Adrenal gland (tissue), 12 donors: ENCODE measurements around the gene UBA52. TPM values are rescaled to one million over a fixed set of nuclear protein-coding genes. Genes with fewer than 3 reads are reported as not detected.

Experiments used
- DNase-seq, 7 donors: peaks; one replicate each; pipeline ENCODE4 v3.0.0-alpha.2; 2019 to 2020
- H3K27ac ChIP-seq, 5 donors: fragments of 200-600 bp; sonication (generic) in 4 of 5; 1 replicate in 3 of 5; 2 replicates in 2 of 5; pipeline versions ENCODE4 v1.5.1 to v1.8.0; 2016 to 2020; ENCODE audit warnings: mild to moderate bottlenecking in 1 of 5
- H3K27me3 ChIP-seq: fragments of 200-600 bp; 2 replicates; pipeline ENCODE4 v1.8.0; 2021
- H3K36me3 ChIP-seq, 2 donors: fragments of 200-600 bp; replicated peaks in 1 of 2; 1 replicate in 1 of 2; 2 replicates in 1 of 2; pipeline versions ENCODE4 v1.5.1 to v1.8.0; 2018 to 2022
- H3K4me1 ChIP-seq, 2 donors: fragments of 200-600 bp; replicated peaks in 1 of 2; 1 replicate in 1 of 2; 2 replicates in 1 of 2; pipeline versions ENCODE4 v1.5.1 to v1.8.0; 2018 to 2021
- H3K4me3 ChIP-seq, 4 donors: fragments of 200-600 bp; sonication (generic) in 3 of 4; one replicate each; pipeline ENCODE4 v1.5.1; 2016 to 2018
- H3K9me3 ChIP-seq, 3 donors: fragments of 200-600 bp; sonication (generic) in 1 of 3; replicated peaks in 1 of 3; 1 replicate in 2 of 3; 2 replicates in 1 of 3; pipeline versions ENCODE4 v1.5.1 to v1.8.0; 2016 to 2021
- CTCF ChIP-seq, 6 experiments: fragments of 450-650 bp in 4 of 6; fragments of 200-600 bp in 2 of 6; sonication (generic) in 1 of 6; IDR thresholded peaks; 1 replicate in 5 of 6; 2 replicates in 1 of 6; pipeline versions ENCODE4 v1.5.1 to v1.8.0; 2016 to 2021; ENCODE audit warnings: antibody characterized with exemption in 6 of 6, mild to moderate bottlenecking in 2 of 6, moderate library complexity in 1 of 6
- POLR2A ChIP-seq, 2 donors: fragments of 450-650 bp; IDR thresholded peaks; one replicate each; pipeline ENCODE4 v1.6.1; 2017; ENCODE audit warnings: antibody characterized with exemption in 2 of 2, mild to moderate bottlenecking in 2 of 2, moderate library complexity in 1 of 2
- WGBS, 4 donors: extraction: QIAGEN DNeasy Blood & Tissue Kit in 2 of 4; methylation state at CpG; one replicate each; pipeline versions ENCODE4 v1.1.5 to v1.1.7; 2013 to 2017; 5-methylcytosine and 5-hydroxymethylcytosine counted together
- intact Hi-C, 2 donors: fragments of 100-400 bp; cut with DNase I; formaldehyde crosslinking; loops; one replicate each; pipeline versions ENCODE4 v1.14.1 to v1.15.0; 2022 to 2023
- polyA plus RNA-seq, 3 donors: library from polyadenylated mRNA; stranded (reverse); fragments of 200-250 nt in 2 of 3; fragments of 350-450 nt in 1 of 3; fragmentation: Illumina TruSeq in 1 of 3; extraction: RNeasy Lipid Tissue Mini Kit (QIAGEN cat#74804) in 1 of 3; gene quantifications; one replicate each; pipeline ENCODE4 v1.2.3, GENCODE V29; 2013 to 2014
- total RNA-seq, 9 donors: library from RNA; depleted of rRNA in 4 of 9; stranded (reverse); fragments of >200 nt in 4 of 9; fragments of 120-200 nt in 1 of 9; fragmentation: NEBNext Ultra II Directional in 1 of 9; extraction: Animal tissue kit (Norgen Biotek cat#: 25700) in 1 of 9; gene quantifications; one replicate each; pipeline versions ENCODE4 v1.1.0 to v1.2.4, GENCODE V29; 2013 to 2023
- donor health status: healthy with polysubstance abuse.
- donor health status: Bipolar disorder and iron deficiency.
- donor health status: DM: yes; HTN: yes; CAD: no.
- donor health status: DM: no; HTN: no; CAD: no.
- donor health status: DM: no; HTN: no; CAD: no.
- donor health status: DM: yes; HTN: yes; CAD: no.

The UBA52 gene
- total and polyA plus RNA-seq, 12 donors: 781 to 1,900 (median 1,042) TPM

GRCh38 chr19:18605196-18605545 lies 33.5 kb downstream of the UBA52 start:
- Histone ChIP-seq H3K9me3 (no peaks in the 10 kb centered on the region), H3K27ac (no peak overlapping the region), H3K27me3 (peaks cover 61% of the 10 kb centered on the region), H3K4me3 (no peak overlapping the region), H3K36me3 (no peaks in the 10 kb centered on the region), H3K4me1 (peaks cover 0 to 5% of the 10 kb centered on the region in 2 donors)
- TF ChIP-seq CTCF (IDR thresholded peaks at IDR 0.05): no peak
- no peak for TF ChIP-seq POLR2A (IDR thresholded peaks at IDR 0.05)
- WGBS, 4 donors: 11 to 20% (median 15%) methylated on average over 5 to 17 of the region's 17 CpGs
- intact Hi-C loops: no loop called here
- no peak for DNase-seq

- Histone ChIP-seq H3K4me1 (peaks cover 0 to 7% of the 10 kb centered on the region in 2 donors), H3K4me3 (peak overlapping the region in 1 of 4 donors; percentile 23), H3K27ac (no peak overlapping the region), H3K36me3 (no peaks in the 10 kb centered on the region), H3K27me3 (peaks cover 67% of the 10 kb centered on the region), H3K9me3 (no peaks in the 10 kb centered on the region)
- TF ChIP-seq POLR2A (IDR thresholded peaks at IDR 0.05): no peak
- no peak for TF ChIP-seq CTCF (IDR thresholded peaks at IDR 0.05)
- intact Hi-C loops: no loop called here
- 1 to 4% (median 3%) methylated on average over 14 to 65 of the region's 65 CpGs; no CpG with 5 or more reads in 1 of the 4 donors for WGBS, 4 donors
- no peak for DNase-seq
These were observed 34.1 kb downstream of the UBA52 start for GRCh38 chr19:18605546-18606280.

GRCh38 chr19:18606281-18607225 lies 34.9 kb downstream of the UBA52 start, which contains the start of gene CRLF1:
Gene CRLF1 (minus strand): TSS chr19:18606799. CDS start chr19:18606656, 143 bp downstream.
- peaks cover 75% of the 10 kb centered on the region for H3K27me3 ChIP-seq
- H3K9me3 ChIP-seq: no peaks in the 10 kb centered on the region
- TF ChIP-seq POLR2A (IDR thresholded peaks at IDR 0.05) (no peak), CTCF (IDR thresholded peaks at IDR 0.05) (no peak)
- no peak within 1 kb of the TSS for H3K27ac ChIP-seq
- H3K4me3 ChIP-seq: peak within 1 kb of the TSS in 1 of 4 donors; percentile 23
- H3K36me3 ChIP-seq: no peaks in the 10 kb centered on the region
- intact Hi-C loops: no loop called here
- DNase-seq: no peak
- WGBS, 4 donors: 0 to 1% (median 1%) methylated on average over 5 to 108 of the region's 116 CpGs
- H3K4me1 ChIP-seq: peaks cover 0 to 15% of the 10 kb centered on the region in 2 donors
